Activated T-cell treated with anti-CD3 and anti-CD28 coated beads for 4 hours (primary cell): ENCODE results near the gene CPNE5.

Experiments
- DNase-seq: peaks from one replicate; pipeline ENCODE4 v3.0.0-alpha.2; 2020

Gene CPNE5

DNA sequence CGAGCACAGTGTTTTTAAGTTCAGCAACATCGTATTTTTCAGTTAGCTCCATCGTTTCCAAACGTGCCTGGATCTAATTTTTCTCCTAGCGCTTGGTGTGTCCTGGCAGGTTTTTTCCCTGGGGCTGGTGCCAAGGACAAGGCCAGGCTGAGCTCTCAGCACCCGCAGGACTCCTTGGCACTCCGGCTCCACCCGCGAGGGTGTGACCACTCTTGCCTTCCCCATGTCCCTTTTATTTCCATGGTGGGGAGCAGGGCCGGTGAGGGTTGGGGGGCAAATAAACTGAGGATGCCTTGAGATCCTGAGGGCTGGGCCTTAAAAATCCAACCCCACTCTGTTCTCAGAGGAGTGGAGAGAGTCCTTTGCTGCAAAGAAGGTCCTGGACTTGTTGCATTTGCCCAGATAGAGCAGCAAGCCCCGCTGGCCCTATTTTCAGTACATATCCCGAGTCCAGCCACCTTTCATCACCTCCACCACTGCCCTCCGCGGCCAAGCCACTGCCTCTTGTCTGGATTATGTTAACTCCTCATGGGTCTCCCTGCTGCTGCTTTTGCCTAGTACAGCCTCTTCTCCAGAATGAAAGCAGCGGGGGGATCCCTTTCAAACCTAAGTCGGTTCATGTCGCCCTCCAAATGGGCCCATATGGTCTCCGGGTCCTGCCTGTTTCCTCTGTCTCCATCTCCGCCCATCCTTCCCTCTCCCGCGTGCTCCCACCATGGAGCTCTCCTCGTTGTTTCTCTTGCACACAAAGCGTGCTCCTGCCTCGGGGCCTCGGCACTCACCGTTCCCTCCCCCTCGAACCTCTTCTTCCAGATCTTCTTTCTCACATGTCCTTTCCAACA lies 146.2 kb downstream of the CPNE5 start:
- DNase-seq: no peak

DNA sequence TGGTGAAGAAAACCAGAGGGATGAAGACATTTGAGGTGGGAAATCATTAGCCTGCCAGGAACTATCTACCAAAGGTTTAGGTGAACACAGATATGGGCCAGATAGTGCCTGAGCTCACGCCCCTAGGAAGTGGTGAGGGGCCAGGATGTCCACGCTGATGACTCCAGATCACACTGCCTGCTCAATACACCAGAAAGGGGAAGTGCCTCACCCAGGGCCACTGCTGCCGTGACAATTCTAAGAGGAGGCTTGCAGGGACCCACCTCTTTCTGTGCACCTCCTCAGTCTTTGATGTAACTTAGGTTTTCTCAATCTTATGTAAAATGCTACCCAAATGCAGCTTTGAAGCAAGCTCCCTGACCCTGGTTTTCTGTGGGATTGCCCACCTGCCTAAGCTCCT lies 147.0 kb downstream of the CPNE5 start:
- DNase-seq: no peak

DNA sequence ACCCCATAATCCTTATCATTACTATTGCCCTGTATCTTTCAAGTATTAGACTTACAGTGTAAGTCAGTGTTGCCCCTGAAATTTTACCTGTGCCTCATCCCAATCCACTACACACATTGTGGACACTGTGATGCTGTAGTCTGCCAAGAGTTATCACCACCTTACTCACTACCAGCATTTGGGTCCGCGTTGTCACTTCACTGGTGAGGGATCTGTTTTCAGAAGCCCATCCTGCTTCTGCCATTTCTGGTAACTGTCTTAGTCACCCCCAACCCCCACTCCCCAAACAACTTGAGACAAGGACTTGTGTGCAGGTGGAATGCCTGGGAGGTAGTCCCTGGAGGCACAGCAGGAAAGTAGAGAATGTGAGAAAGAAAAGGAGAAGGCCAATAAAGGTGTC lies 147.6 kb downstream of the CPNE5 start:
- no peak for DNase-seq

GRCh38 chr6:36691011-36691410 lies 148.2 kb downstream of the CPNE5 start:
- no peak for DNase-seq
